WTC11 (cell line): ENCODE data around the gene STUM.

ENCODE experiments used
- ATF2 ChIP-seq: sonication (generic); formaldehyde crosslinking; IDR thresholded peaks from 2 replicates; pipeline ENCODE4 v1.8.1; 2022; ENCODE audit warnings: low read depth, missing genetic modification reagents, borderline replicate concordance
- CBFB ChIP-seq: sonication (generic); formaldehyde crosslinking; IDR thresholded peaks from 2 replicates; pipeline ENCODE4 v1.8.1; 2022; ENCODE audit warnings: mild to moderate bottlenecking, low read depth, missing genetic modification reagents
- CREM ChIP-seq: sonication (generic); formaldehyde crosslinking; IDR thresholded peaks from 2 replicates; pipeline ENCODE4 v1.8.1; 2022; ENCODE audit warnings: mild to moderate bottlenecking, missing genetic modification reagents, moderate library complexity
- CTCF ChIP-seq: fragments of 200-600 bp; IDR thresholded peaks from 2 replicates; pipeline ENCODE4 v1.8.0; 2022; ENCODE audit warnings: antibody characterized with exemption
- FOXP1 ChIP-seq: sonication (generic); formaldehyde crosslinking; IDR thresholded peaks from 2 replicates; pipeline ENCODE4 v1.8.0; 2022; ENCODE audit warnings: missing genetic modification reagents, mild to moderate bottlenecking, moderate library complexity, borderline replicate concordance
- FOXP4 ChIP-seq: sonication (generic); formaldehyde crosslinking; IDR thresholded peaks from 2 replicates; pipeline ENCODE4 v1.8.0; 2022; ENCODE audit warnings: mild to moderate bottlenecking, missing genetic modification reagents
- IRF2 ChIP-seq: sonication (generic); formaldehyde crosslinking; IDR thresholded peaks from 2 replicates; pipeline ENCODE4 v1.8.0; 2022; ENCODE audit warnings: low read depth, missing genetic modification reagents, borderline replicate concordance
- JUN ChIP-seq: sonication (generic); formaldehyde crosslinking; IDR thresholded peaks from 2 replicates; pipeline ENCODE4 v1.8.0; 2023; ENCODE audit warnings: mild to moderate bottlenecking, missing genetic modification reagents
- MXD4 ChIP-seq: fragments of 250-450 bp; sonication (Bioruptor Pico); IDR thresholded peaks from 2 replicates; pipeline ENCODE4 v1.8.0; 2021; ENCODE audit warnings: mild to moderate bottlenecking, moderate library complexity, borderline replicate concordance
- SP1 ChIP-seq: sonication (generic); formaldehyde crosslinking; conservative IDR thresholded peaks from 2 replicates; pipeline ENCODE4 v1.8.1; 2022; ENCODE audit warnings: missing genetic modification reagents
- STAT6 ChIP-seq: sonication (generic); formaldehyde crosslinking; conservative IDR thresholded peaks from 2 replicates; pipeline ENCODE4 v1.8.1; 2023; ENCODE audit warnings: mild to moderate bottlenecking, low read depth, missing genetic modification reagents, moderate library complexity
- USF2 ChIP-seq: sonication (generic); formaldehyde crosslinking; IDR thresholded peaks from 2 replicates; pipeline ENCODE4 v1.8.1; 2023; ENCODE audit warnings: mild to moderate bottlenecking, missing genetic modification reagents, moderate library complexity
- ZNF121 ChIP-seq: sonication (generic); formaldehyde crosslinking; IDR thresholded peaks from 2 replicates; pipeline ENCODE4 v1.8.0; 2023; ENCODE audit warnings: missing genetic modification reagents
- ZNF425 ChIP-seq: fragments of 250-450 bp; sonication (Bioruptor Pico); conservative IDR thresholded peaks from 2 replicates; pipeline ENCODE4 v1.9.0; 2021; ENCODE audit warnings: mild to moderate bottlenecking

- TF ChIP-seq CTCF (no peak), CREM (CRISPR knock-in tag) (no peak), JUN (CRISPR knock-in tag) (no peak), FOXP1 (CRISPR knock-in tag) (no peak), USF2 (no peak), IRF2 (CRISPR knock-in tag) (no peak), MXD4 (no peak), ZNF121 (CRISPR knock-in tag) (no peak), FOXP4 (CRISPR knock-in tag) (no peak), STAT6 (no peak), SP1 (no peak), ATF2 (CRISPR knock-in tag) (no peak), CBFB (CRISPR knock-in tag) (no peak), ZNF425 (CRISPR knock-in tag) (no peak)
Observed at GRCh38 chr1:226601456-226601855, 52.9 kb downstream of the STUM start.
